HG03439 (cell line): Measurements from ENCODE around the gene PIR.
A peak's percentile ranks its signal among the peaks of the same experiment; 100 is the strongest.

Source experiments
- ATAC-seq: cut with Tn5 transposase; IDR thresholded peaks from one replicate; pipeline ENCODE4 v1.9.1; 2021; ENCODE audit warnings: mild to moderate bottlenecking, moderate library complexity; ENCODE audit not compliant: unreplicated experiment

The PIR gene

DNA sequence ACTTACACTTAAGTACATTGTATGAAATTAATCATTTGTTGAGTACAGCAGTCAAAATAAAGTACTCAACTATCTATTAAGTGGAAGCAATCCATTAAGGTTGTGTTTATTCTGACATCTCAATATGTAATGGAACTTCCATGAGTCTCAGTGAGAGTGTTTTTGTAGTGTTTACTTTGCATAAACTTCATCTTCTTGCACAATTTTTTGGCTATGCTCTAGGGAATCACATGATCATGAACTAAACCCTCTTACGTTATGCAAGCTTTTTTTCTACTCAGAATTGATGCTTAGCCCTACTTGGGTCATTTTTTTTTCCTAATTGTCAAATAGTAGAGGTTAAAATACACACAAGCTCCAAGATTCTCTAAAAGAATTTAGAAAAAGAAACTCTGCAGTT, 136.7 kb downstream of the PIR start:
- no peak for ATAC-seq

DNA sequence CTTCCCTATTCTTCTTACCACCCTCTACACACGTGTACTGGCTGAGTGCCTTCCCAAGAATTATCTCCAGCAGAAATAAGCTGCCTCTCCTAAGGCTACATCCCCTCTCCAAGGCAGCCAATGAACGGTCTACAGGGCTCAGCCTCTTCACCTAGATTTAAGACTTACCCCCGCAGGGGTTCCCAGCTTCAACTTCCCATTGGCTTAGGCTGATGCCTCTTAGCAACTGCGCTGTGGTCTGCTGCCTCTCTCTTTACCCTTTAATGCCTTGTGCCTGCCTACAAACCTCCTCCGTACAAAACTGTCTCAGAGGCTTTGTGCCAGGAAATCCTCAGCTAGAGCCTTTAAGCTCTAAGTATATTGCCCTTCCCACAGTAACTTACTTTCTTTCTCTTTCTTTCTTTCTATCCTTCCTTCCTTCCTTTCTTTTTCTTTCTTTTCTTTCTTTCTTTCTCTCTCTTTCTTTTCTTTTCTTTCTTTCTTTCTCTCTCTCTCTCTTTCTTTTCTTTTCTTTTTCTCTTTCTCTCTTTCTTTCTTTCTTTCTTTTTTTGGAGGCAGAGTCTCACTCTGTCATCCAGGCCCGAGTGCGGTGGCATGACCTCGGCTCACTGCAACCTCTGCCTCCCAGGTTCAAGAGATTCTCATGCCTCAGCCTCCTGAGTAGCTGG, 142.7 kb downstream of the PIR start:
- ATAC-seq: no peak

DNA sequence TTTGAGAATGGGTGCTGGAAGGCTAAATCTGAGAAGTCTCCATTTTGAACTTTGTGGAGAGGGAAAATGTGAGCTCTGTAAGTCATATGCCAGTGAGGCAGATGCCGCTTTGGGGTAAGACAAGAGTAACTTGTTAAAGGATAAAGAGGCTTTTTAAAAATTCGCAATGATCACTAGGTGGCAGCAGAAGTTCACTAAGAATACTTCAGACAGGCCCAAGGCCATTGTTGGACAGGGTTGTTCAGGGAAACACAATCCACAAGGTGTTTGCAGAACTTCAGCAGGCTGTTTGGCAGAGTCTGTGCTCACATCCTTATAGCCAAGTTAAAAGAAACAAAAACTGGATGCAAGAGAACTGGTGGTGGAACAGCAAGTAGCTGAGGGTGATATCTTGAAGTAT, 144.1 kb downstream of the PIR start:
- ATAC-seq: no peak

DNA sequence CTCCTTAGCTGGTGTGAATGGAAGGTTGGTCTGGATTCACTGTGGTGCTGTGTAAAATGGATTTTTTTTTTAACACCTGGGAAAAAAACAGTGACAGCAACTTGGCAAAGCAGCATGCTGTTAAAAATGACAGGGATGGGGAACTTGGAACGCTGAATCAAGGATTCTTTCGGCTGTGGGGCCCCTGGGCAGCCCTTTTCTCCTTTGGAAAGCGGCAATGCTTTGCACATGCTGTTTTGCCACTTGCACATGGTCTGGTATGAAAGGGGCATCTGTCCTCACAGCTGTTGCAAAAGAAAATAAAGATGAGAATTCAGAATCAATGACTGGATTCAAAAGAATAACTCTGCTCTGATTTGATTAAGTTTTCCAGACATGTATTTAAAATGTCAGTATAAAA, 147.2 kb downstream of the PIR start:
- ATAC-seq: no peak

DNA sequence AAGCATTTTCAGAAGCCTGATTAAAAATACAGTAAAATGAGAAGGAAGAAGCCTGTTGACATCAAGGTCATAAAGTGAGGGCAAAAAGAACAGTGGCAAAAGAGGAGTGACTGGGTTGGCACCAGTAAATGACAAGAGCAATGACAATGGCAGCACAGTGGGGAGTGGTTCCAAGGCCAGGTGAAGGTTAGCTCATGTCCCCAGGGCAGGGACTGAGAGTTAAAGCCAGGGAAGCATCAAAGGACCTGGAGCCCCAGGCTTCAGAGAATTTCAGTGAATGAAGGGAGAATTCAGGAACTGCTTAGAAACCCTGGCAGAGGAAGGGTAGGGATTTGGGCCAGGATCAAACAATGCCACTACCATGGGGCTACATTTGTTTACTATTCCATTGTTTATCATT, 149.0 kb downstream of the PIR start:
- no peak for ATAC-seq

DNA sequence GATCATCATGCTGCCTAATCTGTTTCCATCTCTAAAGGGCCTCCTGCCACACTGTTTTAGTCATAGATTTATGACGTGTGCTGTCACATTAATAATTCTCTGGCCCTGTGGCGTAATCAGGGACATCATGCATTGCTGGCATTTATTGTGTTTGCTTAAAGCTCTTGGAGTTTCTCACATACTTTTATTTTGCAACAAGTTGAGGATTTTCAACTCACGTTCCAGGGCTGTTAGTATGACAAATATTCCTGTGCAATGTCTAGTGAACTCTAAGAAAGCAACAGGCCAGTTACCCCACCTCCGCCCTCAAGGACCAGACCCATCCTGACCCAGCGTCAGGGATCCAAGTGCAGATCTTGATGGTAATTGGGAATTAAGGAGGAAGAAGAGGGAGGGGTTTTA, 150.1 kb downstream of the PIR start:
- no peak for ATAC-seq

DNA sequence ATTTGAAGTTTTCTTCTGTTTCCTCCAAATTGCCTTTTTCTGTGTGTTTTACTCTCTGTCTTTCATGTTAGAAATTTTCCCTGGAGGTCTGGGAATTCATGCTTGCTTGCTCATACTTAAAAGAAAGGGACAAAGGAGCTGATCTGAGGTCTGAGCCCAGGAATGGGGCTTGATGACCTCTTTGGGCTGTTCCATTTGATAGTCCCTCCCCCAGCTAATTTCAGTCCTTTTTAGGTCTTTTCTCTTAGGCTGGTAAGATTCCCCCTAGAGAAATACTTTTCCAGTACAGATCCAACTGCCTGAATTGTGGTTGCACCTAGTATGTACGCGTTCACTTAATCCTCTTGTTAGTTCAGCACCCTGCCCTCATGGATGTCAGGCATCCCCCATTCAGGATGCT, 152.3 kb downstream of the PIR start:
- ATAC-seq: no peak

DNA sequence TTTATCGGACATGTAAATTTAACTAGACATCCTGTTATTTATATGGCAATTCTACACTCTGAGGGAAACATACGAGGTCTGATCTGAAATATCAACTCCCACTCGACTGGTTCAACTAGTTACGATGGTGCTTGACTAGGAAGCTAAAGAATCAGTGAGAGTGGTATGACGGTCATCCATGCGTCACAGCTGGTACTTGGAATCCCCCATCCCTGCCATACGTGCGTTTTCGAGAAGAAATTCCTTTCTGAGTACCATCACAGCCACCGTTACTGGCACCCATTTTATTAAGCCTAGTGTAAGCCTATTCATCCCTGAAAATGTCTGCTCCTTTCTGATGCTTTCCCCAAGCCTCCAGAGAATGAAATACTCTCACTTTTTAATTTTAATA, 157.1 kb downstream of the PIR start:
- no peak for ATAC-seq

DNA sequence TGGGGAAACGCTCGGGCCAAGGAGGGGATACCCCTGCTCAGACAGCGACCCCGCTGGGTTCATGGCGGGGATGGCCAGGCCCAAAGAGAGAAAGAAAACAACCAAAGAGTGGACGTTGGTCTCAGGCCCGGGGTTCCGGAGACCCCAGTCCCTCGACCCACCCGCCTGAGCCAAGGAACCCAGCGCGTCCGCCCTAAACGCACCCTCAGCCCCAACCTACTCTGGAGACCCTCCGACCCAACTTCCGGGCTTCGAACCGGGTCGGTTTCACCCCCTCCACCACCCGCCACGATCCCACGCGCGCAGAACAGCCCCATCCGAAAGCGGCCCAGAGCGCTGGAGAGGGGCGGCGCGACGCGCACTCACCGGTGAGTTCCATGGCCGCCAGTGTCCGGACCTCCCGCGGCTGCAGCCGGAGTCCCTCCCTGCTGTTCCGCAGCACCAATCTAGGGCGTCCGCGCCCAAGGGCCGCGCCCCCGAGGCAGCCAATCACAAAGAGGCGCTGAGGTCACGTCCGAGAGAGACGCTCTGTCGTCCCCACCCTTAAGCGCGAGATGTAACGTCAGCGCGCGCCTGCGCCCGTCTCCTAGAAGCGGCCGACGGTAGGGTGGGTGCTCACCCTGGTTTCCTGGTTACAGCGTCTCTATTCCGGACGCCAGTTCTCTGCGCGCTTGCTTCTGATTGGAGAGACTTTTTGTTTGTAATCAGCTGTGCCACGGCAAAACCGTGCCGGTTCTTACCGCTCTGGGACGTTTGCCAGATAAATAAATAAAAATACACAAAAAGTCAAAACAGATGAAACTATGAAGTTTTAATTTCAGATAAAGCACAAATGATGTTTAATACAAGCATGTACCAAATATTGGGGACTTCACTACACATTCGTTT, 157.8 kb downstream of the PIR start, which contains the start of gene PIGA:
Gene PIGA, minus strand, starts transcription at position 389 of the 888 bp plus-strand sequence. CDS start 3,593 bp downstream, outside the sequence.
- peak; percentile 99 for ATAC-seq
